Ishikawa (cell line): ENCODE results near the gene GSDMA.

Experiments
- CEBPB ChIP-seq: IDR thresholded peaks from 2 replicates; pipeline ENCODE4 v1.6.1; 2012
- CREB1 ChIP-seq: IDR thresholded peaks from 2 replicates; pipeline ENCODE4 v1.6.1; 2012; ENCODE audit warnings: low read depth
- EGR1 ChIP-seq: IDR thresholded peaks from 2 replicates; pipeline ENCODE4 v1.6.1; 2012
- EP300 ChIP-seq: IDR thresholded peaks from 2 replicates; pipeline ENCODE4 v1.6.1; 2012; ENCODE audit warnings: borderline replicate concordance
- FOXM1 ChIP-seq: IDR thresholded peaks from 2 replicates; pipeline ENCODE4 v1.6.1; 2012; ENCODE audit warnings: low read depth, borderline replicate concordance
- NFIC ChIP-seq: IDR thresholded peaks from 2 replicates; pipeline ENCODE4 v1.6.1; 2012
- RAD21 ChIP-seq: IDR thresholded peaks from 2 replicates; pipeline ENCODE4 v1.6.1; 2012; ENCODE audit warnings: low read depth
- REST ChIP-seq: IDR thresholded peaks from 2 replicates; pipeline ENCODE4 v1.6.1; 2012; ENCODE audit warnings: low read depth, mild to moderate bottlenecking
- TAF1 ChIP-seq: IDR thresholded peaks from 2 replicates; pipeline ENCODE4 v1.6.1; 2012; ENCODE audit warnings: low read depth, mild to moderate bottlenecking
- TCF12 ChIP-seq: IDR thresholded peaks from 2 replicates; pipeline ENCODE4 v1.6.1; 2012; ENCODE audit warnings: low read depth
- TEAD4 ChIP-seq: IDR thresholded peaks from 2 replicates; pipeline ENCODE4 v1.6.1; 2012
- USF1 ChIP-seq: IDR thresholded peaks from 2 replicates; pipeline ENCODE4 v1.6.1; 2012
- YY1 ChIP-seq: IDR thresholded peaks from 2 replicates; pipeline ENCODE4 v1.6.1; 2012; ENCODE audit warnings: low read depth
- ZBTB7A ChIP-seq: IDR thresholded peaks from 2 replicates; pipeline ENCODE4 v1.6.1; 2012; ENCODE audit warnings: low read depth
- TF ChIP-seq, protein P1 (sequence below): IDR thresholded peaks from 2 replicates; pipeline ENCODE4 v1.6.1; 2012

Gene GSDMA

DNA sequence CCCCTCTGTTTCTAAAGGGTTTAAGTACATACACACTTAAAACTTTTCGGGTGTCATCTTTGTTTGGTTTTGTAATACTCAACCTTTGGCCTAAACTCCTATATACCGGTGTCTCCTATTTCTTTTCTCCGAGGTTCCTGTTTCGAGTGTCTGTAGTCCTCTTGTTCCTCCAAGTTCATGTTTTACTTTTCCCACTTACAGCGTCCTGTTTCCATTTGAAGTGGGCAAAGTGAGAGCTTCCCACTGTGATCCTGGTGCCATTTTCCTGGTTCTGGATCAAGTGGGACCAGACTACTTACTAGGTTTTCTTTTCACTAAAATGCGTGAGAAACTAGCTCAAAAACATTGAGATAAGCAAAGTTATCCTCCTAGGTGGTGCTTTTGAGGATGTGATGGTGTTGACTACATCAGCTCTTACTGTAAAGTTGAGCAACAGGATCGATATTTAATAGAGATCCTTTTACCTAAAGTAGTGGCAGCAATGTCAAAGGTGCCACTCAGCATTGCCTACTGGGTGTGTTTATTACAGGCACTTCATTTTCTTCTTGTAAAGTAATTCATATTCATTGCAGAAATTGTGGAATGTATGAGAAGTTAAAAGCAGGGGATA lies 19.1 kb downstream of the GSDMA start:
- no peak for TF ChIP-seq TCF12
- no peak for TF ChIP-seq EGR1

- TF ChIP-seq USF1 (no peak), TEAD4 (no peak), EGR1 (no peak), YY1 (no peak), FOXM1 (no peak), NFIC (no peak), RAD21 (no peak), REST (no peak), CEBPB (no peak), TCF12 (no peak), EP300 (no peak), TAF1 (no peak), ZBTB7A (no peak), CREB1 (no peak)
- TF ChIP-seq, protein P1, sequence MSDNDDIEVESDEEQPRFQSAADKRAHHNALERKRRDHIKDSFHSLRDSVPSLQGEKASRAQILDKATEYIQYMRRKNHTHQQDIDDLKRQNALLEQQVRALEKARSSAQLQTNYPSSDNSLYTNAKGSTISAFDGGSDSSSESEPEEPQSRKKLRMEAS: no peak
Observed at GRCh38 chr17:39988206-39988810, 25.5 kb downstream of the GSDMA start.

DNA sequence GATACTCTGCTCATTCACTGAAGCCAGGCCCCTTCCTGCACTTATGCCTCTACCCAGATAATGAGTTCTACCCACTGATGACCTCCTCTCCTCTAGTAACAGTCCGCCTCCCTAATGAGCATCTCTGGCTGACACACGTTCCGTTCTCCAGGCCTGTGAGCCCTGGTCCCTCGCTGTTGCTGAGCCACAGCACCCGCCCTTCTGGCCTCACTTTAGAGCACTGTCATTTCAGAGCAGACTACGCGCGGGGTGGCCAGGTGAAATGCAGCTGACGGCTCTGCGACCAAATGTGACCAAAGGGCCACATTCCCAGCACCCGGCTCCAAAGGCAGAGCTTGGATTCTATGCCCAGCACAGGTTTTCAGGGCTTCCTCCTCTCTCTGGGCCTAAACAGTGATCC lies 31.6 kb downstream of the GSDMA start:
- TF ChIP-seq CREB1 (no peak), ZBTB7A (no peak)

GRCh38 chr17:39995438-39995837 lies 32.6 kb downstream of the GSDMA start:
- TF ChIP-seq TAF1 (no peak), CREB1 (no peak), CEBPB (no peak), RAD21 (no peak), REST (no peak), EGR1 (no peak), ZBTB7A (no peak), TEAD4 (no peak), NFIC (no peak), USF1 (no peak), TCF12 (no peak)
- TF ChIP-seq, protein P1: no peak

GRCh38 chr17:39996162-39996561 lies 33.4 kb downstream of the GSDMA start:
- no peak for TF ChIP-seq ZBTB7A
- no peak for TF ChIP-seq CEBPB
- no peak for TF ChIP-seq YY1
- TF ChIP-seq EP300: no peak
- TF ChIP-seq, protein P1: no peak
- TF ChIP-seq USF1: no peak
- TF ChIP-seq NFIC: no peak

- no peak for TF ChIP-seq EGR1
Observed at GRCh38 chr17:39996800-39997199, 34.0 kb downstream of the GSDMA start.
